ENCODE measurements around the gene CDH11.

The CDH11 gene

DNA sequence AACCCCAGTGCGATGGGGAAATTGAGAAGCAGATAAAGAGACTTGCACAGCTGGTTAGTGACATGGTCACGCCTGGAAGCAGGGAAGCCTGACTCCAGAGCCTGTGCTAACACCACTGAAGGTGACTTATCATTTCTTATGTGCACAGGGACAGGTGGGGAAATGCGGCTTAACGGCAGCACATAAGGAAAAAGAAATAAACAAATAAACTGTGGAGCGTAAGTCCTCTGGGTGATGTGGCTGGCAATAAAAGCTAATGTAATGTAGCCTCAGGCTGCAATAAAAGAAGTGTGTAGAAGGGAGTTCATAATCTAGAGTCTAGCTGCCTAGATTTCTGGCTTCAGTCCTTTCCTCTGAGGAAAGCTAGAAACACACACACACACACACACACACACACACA, 10.6 kb downstream of the CDH11 start:
- no peak overlapping the region for H3K27ac ChIP-seq (ENCODE audit: low read length, poor library complexity, severe bottlenecking)
- no peak overlapping the region for H2BK5ac ChIP-seq (ENCODE audit: low read depth, low read length, poor library complexity, severe bottlenecking)
- H2BK15ac ChIP-seq (ENCODE audit: low read depth, poor library complexity, severe bottlenecking), result no peak overlapping the region
- no peak overlapping the region for H4K91ac ChIP-seq (ENCODE audit: low read length)
- H2BK120ac ChIP-seq (ENCODE audit: low read depth, low read length), result no peak overlapping the region
- H2AK5ac ChIP-seq (ENCODE audit: low read length, severe bottlenecking), result no peak overlapping the region
- H3K4me3 ChIP-seq (ENCODE audit: insufficient read depth in 1 of 2, low read depth in 1 of 2, low read length in 2 of 2), result no peak overlapping the region
- DNase-seq, result no peak
- no peak overlapping the region for H3K14ac ChIP-seq (ENCODE audit: low read length in 2 of 2)
- H3K9ac ChIP-seq (ENCODE audit: low read length), result no peak overlapping the region
- no peaks in the 10 kb centered on the region for H3K9me3 ChIP-seq (ENCODE audit: control insufficient read depth, low read length)
- H3K79me1 ChIP-seq (replicated peaks; ENCODE audit: low read length, poor library complexity, severe bottlenecking), result peaks cover 26% of the 10 kb centered on the region
- no peak overlapping the region for H3K18ac ChIP-seq (ENCODE audit: low read depth in 1 of 2, low read length in 2 of 2)
- 82% methylated on average over 5 of the region's 5 CpGs for WGBS
- no peak overlapping the region for H3K4me2 ChIP-seq (ENCODE audit: low read length, poor library complexity, severe bottlenecking)
- no peak overlapping the region for H2BK12ac ChIP-seq (ENCODE audit: low read length in 2 of 2)
- no peak overlapping the region for H2AFZ ChIP-seq (ENCODE audit: low read depth, low read length)
- H3K4me1 ChIP-seq (ENCODE audit: control insufficient read depth, insufficient read depth, low read depth, low read length), result no peaks in the 10 kb centered on the region
- H3K4ac ChIP-seq (ENCODE audit: low read depth in 1 of 2, low read length in 2 of 2), result no peak overlapping the region
- no peak overlapping the region for H4K8ac ChIP-seq (ENCODE audit: low read length)
- peaks cover 4 to 89% of the 10 kb centered on the region in 2 experiments for H3K36me3 ChIP-seq (ENCODE audit: control insufficient read depth in 1 of 2, insufficient read depth in 2 of 2, low read depth in 1 of 2, low read length in 2 of 2)
- no peak overlapping the region for H3K23ac ChIP-seq (ENCODE audit: low read length in 2 of 2)
- H3K27me3 ChIP-seq (ENCODE audit: control insufficient read depth in 1 of 2, insufficient read depth in 1 of 2, low read length in 2 of 2), result no peaks in the 10 kb centered on the region

DNA sequence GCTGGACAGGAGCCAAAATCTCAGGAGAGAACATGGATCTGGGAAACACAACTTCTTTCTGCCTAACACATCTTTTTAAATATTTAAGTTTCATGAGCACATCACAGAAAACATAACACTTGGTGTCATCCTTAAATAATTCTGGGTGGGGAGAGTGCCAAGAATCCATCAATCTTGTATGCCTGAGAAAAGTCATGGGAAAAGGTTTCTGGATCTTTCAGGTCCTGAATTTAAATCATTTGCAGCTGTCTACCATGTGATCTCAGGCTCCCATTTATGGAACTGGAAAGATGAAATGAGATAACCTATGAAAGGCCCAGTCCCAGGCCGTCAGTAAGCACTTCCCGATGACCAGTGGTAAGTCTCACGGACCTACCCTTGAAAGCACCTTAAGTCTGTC, 15.1 kb downstream of the CDH11 start:
- Histone ChIP-seq H2BK12ac (ENCODE audit: low read length in 2 of 2) (no peak overlapping the region), H3K9ac (ENCODE audit: low read length) (no peak overlapping the region), H3K4ac (ENCODE audit: low read depth in 1 of 2, low read length in 2 of 2) (no peak overlapping the region), H3K23ac (ENCODE audit: low read length in 2 of 2) (no peak overlapping the region), H3K18ac (ENCODE audit: low read depth in 1 of 2, low read length in 2 of 2) (no peak overlapping the region), H3K27ac (ENCODE audit: low read length, poor library complexity, severe bottlenecking) (no peak overlapping the region), H2BK15ac (ENCODE audit: low read depth, poor library complexity, severe bottlenecking) (no peak overlapping the region), H3K79me1 (replicated peaks; ENCODE audit: low read length, poor library complexity, severe bottlenecking) (peaks cover 15% of the 10 kb centered on the region), H3K14ac (ENCODE audit: low read length in 2 of 2) (no peak overlapping the region), H3K27me3 (ENCODE audit: control insufficient read depth in 1 of 2, insufficient read depth in 1 of 2, low read length in 2 of 2) (no peaks in the 10 kb centered on the region), H2AK5ac (ENCODE audit: low read length, severe bottlenecking) (no peak overlapping the region), H3K36me3 (ENCODE audit: control insufficient read depth in 1 of 2, insufficient read depth in 2 of 2, low read depth in 1 of 2, low read length in 2 of 2) (peaks cover 0 to 73% of the 10 kb centered on the region in 2 experiments), H2BK120ac (ENCODE audit: low read depth, low read length) (no peak overlapping the region), H3K4me1 (ENCODE audit: control insufficient read depth, insufficient read depth, low read depth, low read length) (no peaks in the 10 kb centered on the region), H4K8ac (ENCODE audit: low read length) (no peak overlapping the region), H2AFZ (ENCODE audit: low read depth, low read length) (no peak overlapping the region), H4K91ac (ENCODE audit: low read length) (no peak overlapping the region), H3K4me3 (ENCODE audit: insufficient read depth in 1 of 2, low read depth in 1 of 2, low read length in 2 of 2) (no peak overlapping the region), H3K4me2 (ENCODE audit: low read length, poor library complexity, severe bottlenecking) (no peak overlapping the region), H2BK5ac (ENCODE audit: low read depth, low read length, poor library complexity, severe bottlenecking) (no peak overlapping the region), H3K9me3 (ENCODE audit: control insufficient read depth, low read length) (no peaks in the 10 kb centered on the region)
- DNase-seq, result no peak
- 96% methylated on average over 3 of the region's 3 CpGs for WGBS

DNA sequence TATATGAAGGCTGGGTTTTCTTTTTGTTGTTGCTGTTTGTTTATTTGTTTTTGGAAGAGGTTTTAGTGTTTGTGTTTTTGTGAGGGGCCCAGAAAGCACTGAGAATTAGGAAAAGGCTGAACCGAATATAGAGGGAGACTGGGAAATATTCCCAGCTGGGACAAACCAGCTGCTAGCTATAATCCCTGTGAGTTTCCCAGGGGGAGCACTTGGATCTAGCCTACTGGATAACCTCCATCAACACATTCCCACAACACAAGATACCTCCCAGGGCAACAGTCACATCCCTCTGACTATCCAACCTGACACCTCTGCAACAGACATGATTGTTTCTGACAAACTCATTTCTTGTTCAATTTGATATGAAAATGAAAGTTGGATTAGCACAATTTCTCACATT, 16.7 kb downstream of the CDH11 start:
- H3K4ac ChIP-seq (ENCODE audit: low read depth in 1 of 2, low read length in 2 of 2), result no peak overlapping the region
- peaks cover 0 to 71% of the 10 kb centered on the region in 2 experiments for H3K36me3 ChIP-seq (ENCODE audit: control insufficient read depth in 1 of 2, insufficient read depth in 2 of 2, low read depth in 1 of 2, low read length in 2 of 2)
- H2BK12ac ChIP-seq (ENCODE audit: low read length in 2 of 2), result no peak overlapping the region
- H3K23ac ChIP-seq (ENCODE audit: low read length in 2 of 2), result no peak overlapping the region
- no peak overlapping the region for H3K4me3 ChIP-seq (ENCODE audit: insufficient read depth in 1 of 2, low read depth in 1 of 2, low read length in 2 of 2)
- no peaks in the 10 kb centered on the region for H3K9me3 ChIP-seq (ENCODE audit: control insufficient read depth, low read length)
- H2AFZ ChIP-seq (ENCODE audit: low read depth, low read length), result no peak overlapping the region
- 92% methylated on average over 1 of the region's 1 CpG for WGBS
- H2AK5ac ChIP-seq (ENCODE audit: low read length, severe bottlenecking), result no peak overlapping the region
- no peaks in the 10 kb centered on the region for H3K4me1 ChIP-seq (ENCODE audit: control insufficient read depth, insufficient read depth, low read depth, low read length)
- no peak overlapping the region for H2BK5ac ChIP-seq (ENCODE audit: low read depth, low read length, poor library complexity, severe bottlenecking)
- no peaks in the 10 kb centered on the region for H3K27me3 ChIP-seq (ENCODE audit: control insufficient read depth in 1 of 2, insufficient read depth in 1 of 2, low read length in 2 of 2)
- H4K8ac ChIP-seq (ENCODE audit: low read length), result no peak overlapping the region
- no peak overlapping the region for H2BK15ac ChIP-seq (ENCODE audit: low read depth, poor library complexity, severe bottlenecking)
- peaks cover 16% of the 10 kb centered on the region for H3K79me1 ChIP-seq (replicated peaks; ENCODE audit: low read length, poor library complexity, severe bottlenecking)
- H3K14ac ChIP-seq (ENCODE audit: low read length in 2 of 2), result no peak overlapping the region
- no peak overlapping the region for H3K4me2 ChIP-seq (ENCODE audit: low read length, poor library complexity, severe bottlenecking)
- no peak overlapping the region for H2BK120ac ChIP-seq (ENCODE audit: low read depth, low read length)
- H3K9ac ChIP-seq (ENCODE audit: low read length), result no peak overlapping the region
- H3K27ac ChIP-seq (ENCODE audit: low read length, poor library complexity, severe bottlenecking), result no peak overlapping the region
- no peak overlapping the region for H4K91ac ChIP-seq (ENCODE audit: low read length)
- no peak for DNase-seq
- H3K18ac ChIP-seq (ENCODE audit: low read depth in 1 of 2, low read length in 2 of 2), result no peak overlapping the region

DNA sequence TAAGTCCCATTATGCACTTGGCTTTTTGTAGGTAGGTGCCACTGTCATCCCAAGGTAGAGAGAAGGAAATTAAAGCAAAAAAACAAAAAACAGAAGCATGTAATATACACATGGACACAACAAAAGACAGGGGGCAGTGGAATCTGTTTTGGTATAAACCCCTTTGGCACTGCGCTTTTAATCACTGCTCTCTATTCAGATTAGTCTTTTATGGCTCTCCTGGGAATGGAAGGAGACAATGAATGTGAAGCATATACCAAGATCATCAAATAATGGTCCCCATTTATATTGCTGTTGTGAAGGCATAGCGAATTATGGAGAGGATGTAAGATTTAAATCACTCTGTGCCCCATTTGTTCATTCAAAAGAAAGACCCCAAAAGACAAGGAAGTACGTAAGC, 17.4 kb downstream of the CDH11 start:
- Histone ChIP-seq H2AFZ (ENCODE audit: low read depth, low read length) (no peak overlapping the region), H3K14ac (ENCODE audit: low read length in 2 of 2) (no peak overlapping the region), H4K91ac (ENCODE audit: low read length) (no peak overlapping the region), H2AK5ac (ENCODE audit: low read length, severe bottlenecking) (no peak overlapping the region), H3K9me3 (ENCODE audit: control insufficient read depth, low read length) (no peaks in the 10 kb centered on the region), H4K8ac (ENCODE audit: low read length) (no peak overlapping the region), H3K18ac (ENCODE audit: low read depth in 1 of 2, low read length in 2 of 2) (no peak overlapping the region), H3K27me3 (ENCODE audit: control insufficient read depth in 1 of 2, insufficient read depth in 1 of 2, low read length in 2 of 2) (no peaks in the 10 kb centered on the region), H2BK5ac (ENCODE audit: low read depth, low read length, poor library complexity, severe bottlenecking) (no peak overlapping the region), H2BK15ac (ENCODE audit: low read depth, poor library complexity, severe bottlenecking) (no peak overlapping the region), H3K4ac (ENCODE audit: low read depth in 1 of 2, low read length in 2 of 2) (no peak overlapping the region), H3K79me1 (replicated peaks; ENCODE audit: low read length, poor library complexity, severe bottlenecking) (peaks cover 12% of the 10 kb centered on the region), H3K36me3 (ENCODE audit: control insufficient read depth in 1 of 2, insufficient read depth in 2 of 2, low read depth in 1 of 2, low read length in 2 of 2) (peaks cover 0 to 73% of the 10 kb centered on the region in 2 experiments), H2BK120ac (ENCODE audit: low read depth, low read length) (no peak overlapping the region), H3K23ac (ENCODE audit: low read length in 2 of 2) (no peak overlapping the region), H3K27ac (ENCODE audit: low read length, poor library complexity, severe bottlenecking) (no peak overlapping the region), H3K9ac (ENCODE audit: low read length) (no peak overlapping the region), H3K4me2 (ENCODE audit: low read length, poor library complexity, severe bottlenecking) (no peak overlapping the region), H3K4me3 (ENCODE audit: insufficient read depth in 1 of 2, low read depth in 1 of 2, low read length in 2 of 2) (no peak overlapping the region), H2BK12ac (ENCODE audit: low read length in 2 of 2) (no peak overlapping the region), H3K4me1 (ENCODE audit: control insufficient read depth, insufficient read depth, low read depth, low read length) (no peaks in the 10 kb centered on the region)
- no CpG with 5 or more reads among the region's 3 CpGs for WGBS
- no peak for DNase-seq

Data from mesenchymal stem cell (in vitro differentiated cells and primary cell).